H1 (cell line): ENCODE results near the gene NT5DC1.

ENCODE experiments used
- CTCF ChIP-seq, 3 experiments: IDR thresholded peaks; 1 replicate in 2 of 3; 2 replicates in 1 of 3; pipeline versions ENCODE4 v1.5.1 to v1.6.1; 2011; ENCODE audit warnings: low read length in 3 of 3, mild to moderate bottlenecking in 3 of 3, inconsistent platforms in 2 of 3, low read depth in 1 of 3, moderate library complexity in 1 of 3; ENCODE audit not compliant: insufficient read depth in 1 of 3; ENCODE audit errors: control extremely low read depth in 1 of 3
- EGR1 ChIP-seq: IDR thresholded peaks from 2 replicates; pipeline ENCODE4 v1.6.1; 2011; ENCODE audit warnings: low read depth, low read length, borderline replicate concordance
- POLR2A ChIP-seq, 2 experiments: IDR thresholded peaks; 1 replicate in 1 of 2; 2 replicates in 1 of 2; pipeline ENCODE4 v1.6.1; 2011; ENCODE audit warnings: low read depth in 2 of 2, low read length in 2 of 2, mild to moderate bottlenecking in 2 of 2; ENCODE audit errors: control extremely low read depth in 1 of 2
- POU5F1 ChIP-seq: IDR thresholded peaks from 2 replicates; pipeline ENCODE4 v1.6.1; 2011; ENCODE audit warnings: low read depth, mild to moderate bottlenecking, low read length, moderate library complexity
- TBP ChIP-seq: IDR thresholded peaks from 2 replicates; pipeline ENCODE4 v1.6.1; 2011; ENCODE audit warnings: low read depth, low read length, improper control_type of control experiment

- TF ChIP-seq POU5F1 (no peak), POLR2A (IDR thresholded peaks at IDR 0.05; ENCODE audit: control extremely low read depth in 1 of 2, low read depth in 2 of 2, low read length in 2 of 2) (no peak), CTCF (IDR thresholded peaks at IDR 0.05; ENCODE audit: control extremely low read depth in 1 of 3, insufficient read depth in 1 of 3, low read depth in 1 of 3, low read length in 3 of 3) (no peak), TBP (no peak), EGR1 (no peak)
Observed at GRCh38 chr6:116286773-116287358, 186.2 kb downstream of the NT5DC1 start.
